Fibroblast of villous mesenchyme (primary cell): ENCODE results near the gene GSPT1. TPM values are rescaled to one million over a fixed set of nuclear protein-coding genes. Genes with fewer than 3 reads are reported as not detected.
"Not testable (repeated sequence)": the region's sequence is repeated elsewhere in the genome, so short reads cannot be mapped to it uniquely, and the experiment has no call there.

Source experiments
- DNase-seq: peaks from one replicate; pipeline ENCODE4 v3.0.0-alpha.2; 2010; ENCODE audit warnings: low read depth
- H3K4me3 ChIP-seq: 2 replicates; pipeline ENCODE4 v1.5.1; 2011; ENCODE audit warnings: low read depth, mild to moderate bottlenecking, low read length
- small RNA-seq: library from RNA; depleted of rRNA; stranded (forward); fragments of <200 nt; gene quantifications from one replicate; pipeline ENCODE3, GENCODE V24; 2012
- total RNA-seq: library from RNA; depleted of rRNA; stranded (reverse); fragments of >200 nt; gene quantifications from 2 replicates; pipeline ENCODE4 v1.2.3, GENCODE V29; 2012
- TF ChIP-seq, protein P1 (sequence below): IDR thresholded peaks from 2 replicates; pipeline ENCODE4 v1.5.1; 2012; ENCODE audit warnings: low read depth, mild to moderate bottlenecking, low read length; ENCODE audit not compliant: insufficient read depth

Gene GSPT1
- total RNA-seq, 1 donor = 170 TPM

DNA sequence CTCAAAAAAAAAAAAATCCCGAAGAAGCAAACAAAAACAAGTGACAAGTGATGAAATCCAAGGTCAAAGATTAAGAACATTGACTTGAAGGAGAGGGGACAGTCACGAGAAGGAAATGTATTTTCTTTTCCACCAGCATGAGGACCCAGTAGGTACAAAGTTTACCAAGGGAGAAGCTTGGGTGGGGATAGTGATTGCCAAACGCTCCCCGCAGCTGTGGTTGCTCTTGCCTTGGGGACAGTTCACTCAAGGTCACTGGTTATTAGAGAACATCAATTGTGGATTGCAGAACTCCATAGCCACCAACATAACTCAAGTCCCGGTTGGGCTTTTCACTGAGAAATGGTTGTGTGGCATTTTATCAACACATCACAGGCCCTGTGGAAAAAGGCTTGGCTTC, 91.4 kb downstream of the GSPT1 start:
- peak; percentile 48 for DNase-seq
- H3K4me3 ChIP-seq = no peak overlapping the region
- TF ChIP-seq, protein P1, sequence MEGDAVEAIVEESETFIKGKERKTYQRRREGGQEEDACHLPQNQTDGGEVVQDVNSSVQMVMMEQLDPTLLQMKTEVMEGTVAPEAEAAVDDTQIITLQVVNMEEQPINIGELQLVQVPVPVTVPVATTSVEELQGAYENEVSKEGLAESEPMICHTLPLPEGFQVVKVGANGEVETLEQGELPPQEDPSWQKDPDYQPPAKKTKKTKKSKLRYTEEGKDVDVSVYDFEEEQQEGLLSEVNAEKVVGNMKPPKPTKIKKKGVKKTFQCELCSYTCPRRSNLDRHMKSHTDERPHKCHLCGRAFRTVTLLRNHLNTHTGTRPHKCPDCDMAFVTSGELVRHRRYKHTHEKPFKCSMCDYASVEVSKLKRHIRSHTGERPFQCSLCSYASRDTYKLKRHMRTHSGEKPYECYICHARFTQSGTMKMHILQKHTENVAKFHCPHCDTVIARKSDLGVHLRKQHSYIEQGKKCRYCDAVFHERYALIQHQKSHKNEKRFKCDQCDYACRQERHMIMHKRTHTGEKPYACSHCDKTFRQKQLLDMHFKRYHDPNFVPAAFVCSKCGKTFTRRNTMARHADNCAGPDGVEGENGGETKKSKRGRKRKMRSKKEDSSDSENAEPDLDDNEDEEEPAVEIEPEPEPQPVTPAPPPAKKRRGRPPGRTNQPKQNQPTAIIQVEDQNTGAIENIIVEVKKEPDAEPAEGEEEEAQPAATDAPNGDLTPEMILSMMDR = no peak

- H3K4me3 ChIP-seq = not testable (repeated sequence)
These were observed 92.1 kb downstream of the GSPT1 start for GRCh38 chr16:11823645-11824044.

DNA sequence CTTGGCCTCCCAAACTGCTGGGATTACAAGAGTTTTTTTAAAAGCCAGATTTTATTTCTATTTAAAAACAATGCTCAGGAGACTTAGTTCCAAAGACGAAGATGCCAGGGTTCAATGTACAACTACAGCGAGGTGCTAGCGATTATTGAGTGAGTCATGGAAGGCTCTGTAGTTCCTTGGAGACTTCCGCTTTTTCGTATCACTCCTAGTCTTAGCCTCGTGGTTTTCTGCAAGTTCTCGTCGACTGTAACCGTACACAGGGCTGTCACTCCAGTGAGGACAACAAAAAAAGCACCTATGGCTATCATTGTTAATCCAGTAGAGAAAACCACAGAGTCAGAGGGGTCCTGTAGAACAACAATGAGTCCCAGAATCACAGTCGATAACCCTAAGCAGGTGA, 96.0 kb downstream of the GSPT1 start:
- TF ChIP-seq, protein P1 = no peak
- H3K4me3 ChIP-seq = no peak overlapping the region
- DNase-seq = no peak

More at GRCh38 chr16:11823645-11824044, 92.1 kb downstream of the GSPT1 start:
- DNase-seq = not testable (repeated sequence)

DNA sequence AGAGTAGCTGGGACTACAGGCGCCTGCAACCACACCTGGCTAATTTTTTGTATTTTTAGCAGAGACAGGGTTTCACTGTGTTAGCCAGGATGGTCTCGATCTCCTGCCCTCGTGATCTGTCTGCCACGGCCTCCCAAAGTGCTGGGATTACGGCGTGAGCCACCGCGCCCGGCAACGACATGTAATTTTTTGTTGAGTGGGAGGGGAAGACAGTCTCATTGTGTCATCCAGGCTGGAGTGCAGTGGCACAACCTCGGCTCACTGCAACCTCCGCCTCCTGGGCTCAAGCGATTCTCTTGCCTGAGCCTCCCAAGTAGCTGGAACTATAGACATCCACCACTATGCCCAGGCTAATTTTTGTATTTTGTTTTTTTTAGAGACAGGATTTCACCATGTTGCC, 96.8 kb downstream of the GSPT1 start:
- not testable (repeated sequence) for DNase-seq, H3K4me3 ChIP-seq

Small RNAs within 50 kb of the gene (small RNA-seq; reads per million reads assigned to genes)
- gene AC007216.5 (not detected), gene COX6CP1 (not detected)

Other genes with a start within 250 kb of the GSPT1 start
- 10.0 and 13.0 TPM in 2 replicates for gene SNN, start 247.5 kb downstream of the GSPT1 start, total RNA-seq
- 27.1 and 30.2 TPM in 2 replicates for gene TXNDC11, start 173.1 kb downstream of the GSPT1 start, total RNA-seq
- 39.0 and 59.2 TPM in 2 replicates for gene ZC3H7A, start 118.7 kb downstream of the GSPT1 start, total RNA-seq
- gene RSL1D1, start 64.4 kb downstream of the GSPT1 start, total RNA-seq = 57.7 and 117 TPM in 2 replicates
- gene NPIPB2, start 26.1 kb upstream of the GSPT1 start, total RNA-seq = 2.2 and 2.3 TPM in 2 replicates
- not detected in 2 replicates for gene TNFRSF17, start 49.3 kb upstream of the GSPT1 start, total RNA-seq
- gene SNX29, start 60.8 kb upstream of the GSPT1 start, total RNA-seq = 21.6 and 24.2 TPM in 2 replicates